GM18526 (cell line): ENCODE data around the gene ANGPTL2.

Source experiments
- POLR2A ChIP-seq: IDR thresholded peaks from 3 replicates; pipeline ENCODE4 v1.6.1; 2011; ENCODE audit not compliant: insufficient read length; ENCODE audit errors: extremely low read depth

ANGPTL2 gene

GRCh38 chr9:127132375-127132774 is 9.9 kb upstream of the ANGPTL2 start:
- TF ChIP-seq POLR2A, result no peak

- TF ChIP-seq POLR2A, result no peak
These were observed 9.4 kb upstream of the ANGPTL2 start for GRCh38 chr9:127131871-127132270.

GRCh38 chr9:127130661-127131538 is 8.5 kb upstream of the ANGPTL2 start:
- no peak for TF ChIP-seq POLR2A

- TF ChIP-seq POLR2A, result no peak
These were observed 7.8 kb upstream of the ANGPTL2 start for GRCh38 chr9:127130235-127130634.

GRCh38 chr9:127129718-127130085 is 7.3 kb upstream of the ANGPTL2 start:
- TF ChIP-seq POLR2A, result no peak

GRCh38 chr9:127129073-127129717 is 6.8 kb upstream of the ANGPTL2 start:
- no peak for TF ChIP-seq POLR2A

- no peak for TF ChIP-seq POLR2A
These were observed 6.1 kb upstream of the ANGPTL2 start for GRCh38 chr9:127128341-127129072.

GRCh38 chr9:127126971-127127370 is 4.5 kb upstream of the ANGPTL2 start:
- no peak for TF ChIP-seq POLR2A

- TF ChIP-seq POLR2A, result no peak
These were observed 2.4 kb upstream of the ANGPTL2 start for GRCh38 chr9:127124792-127125191.

- TF ChIP-seq POLR2A, result no peak
These were observed 1.7 kb upstream of the ANGPTL2 start for GRCh38 chr9:127124111-127124531.

- no peak for TF ChIP-seq POLR2A
These were observed 842 bp upstream of the ANGPTL2 start for GRCh38 chr9:127123064-127123890.

GRCh38 chr9:127121628-127122175 is 733 bp downstream of the ANGPTL2 start:
- no peak for TF ChIP-seq POLR2A

GRCh38 chr9:127119320-127119709 is 3.1 kb downstream of the ANGPTL2 start:
- no peak for TF ChIP-seq POLR2A

GRCh38 chr9:127118597-127119319 is 3.7 kb downstream of the ANGPTL2 start:
- TF ChIP-seq POLR2A, result no peak
